ENCODE data around the gene FALEC.

The FALEC gene

DNA sequence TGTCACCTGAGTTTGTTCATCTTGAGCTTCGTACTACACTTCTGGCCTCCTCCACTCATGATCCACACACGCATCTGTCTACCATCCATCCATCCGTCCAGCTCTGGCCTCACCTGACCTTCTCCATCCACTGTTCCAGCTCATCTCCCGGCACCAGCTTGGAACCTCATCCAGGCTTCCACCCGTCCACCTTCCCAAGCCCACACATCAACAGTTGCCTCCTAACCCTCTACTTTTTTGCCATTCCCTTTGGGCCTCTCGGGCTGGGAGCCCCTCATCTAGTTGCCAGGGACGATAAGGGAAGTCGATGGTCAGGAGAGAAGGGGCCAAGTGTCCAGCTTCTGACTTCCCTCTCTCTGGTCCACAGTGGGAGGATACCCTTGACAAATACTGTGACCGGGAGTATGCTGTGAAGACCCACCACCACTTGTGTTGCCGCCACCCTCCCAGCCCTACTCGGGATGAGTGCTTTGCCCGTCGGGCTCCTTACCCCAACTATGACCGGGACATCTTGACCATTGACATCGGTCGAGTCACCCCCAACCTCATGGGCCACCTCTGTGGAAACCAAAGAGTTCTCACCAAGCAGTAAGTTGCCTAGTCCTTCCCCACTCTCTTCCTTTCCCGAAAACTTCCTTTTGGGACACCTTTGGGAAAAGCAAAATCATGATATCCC lies 3.4 kb upstream of the FALEC start:
- TF ChIP-seq TCF4 (CRISPR knock-in tag; IDR thresholded peaks at IDR 0.05; ENCODE audit: borderline replicate concordance) (no peak), GLIS3 (CRISPR knock-in tag; IDR thresholded peaks at IDR 0.05) (no peak), ZC3H10 (CRISPR knock-in tag; IDR thresholded peaks at IDR 0.05) (no peak), OSR1 (CRISPR knock-in tag; IDR thresholded peaks at IDR 0.05) (no peak), ZNF8 (CRISPR knock-in tag; IDR thresholded peaks at IDR 0.05) (no peak), BACH2 (CRISPR knock-in tag; IDR thresholded peaks at IDR 0.05; ENCODE audit: borderline replicate concordance) (no peak), CSDC2 (CRISPR knock-in tag; IDR thresholded peaks at IDR 0.05) (no peak), ISL1 (CRISPR knock-in tag; IDR thresholded peaks at IDR 0.05) (no peak)
- TF ChIP-seq, protein P1, sequence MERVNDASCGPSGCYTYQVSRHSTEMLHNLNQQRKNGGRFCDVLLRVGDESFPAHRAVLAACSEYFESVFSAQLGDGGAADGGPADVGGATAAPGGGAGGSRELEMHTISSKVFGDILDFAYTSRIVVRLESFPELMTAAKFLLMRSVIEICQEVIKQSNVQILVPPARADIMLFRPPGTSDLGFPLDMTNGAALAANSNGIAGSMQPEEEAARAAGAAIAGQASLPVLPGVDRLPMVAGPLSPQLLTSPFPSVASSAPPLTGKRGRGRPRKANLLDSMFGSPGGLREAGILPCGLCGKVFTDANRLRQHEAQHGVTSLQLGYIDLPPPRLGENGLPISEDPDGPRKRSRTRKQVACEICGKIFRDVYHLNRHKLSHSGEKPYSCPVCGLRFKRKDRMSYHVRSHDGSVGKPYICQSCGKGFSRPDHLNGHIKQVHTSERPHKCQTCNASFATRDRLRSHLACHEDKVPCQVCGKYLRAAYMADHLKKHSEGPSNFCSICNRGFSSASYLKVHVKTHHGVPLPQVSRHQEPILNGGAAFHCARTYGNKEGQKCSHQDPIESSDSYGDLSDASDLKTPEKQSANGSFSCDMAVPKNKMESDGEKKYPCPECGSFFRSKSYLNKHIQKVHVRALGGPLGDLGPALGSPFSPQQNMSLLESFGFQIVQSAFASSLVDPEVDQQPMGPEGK (CRISPR knock-in tag; IDR thresholded peaks at IDR 0.05; ENCODE audit: borderline replicate concordance), result no peak
- TF ChIP-seq, protein P2, sequence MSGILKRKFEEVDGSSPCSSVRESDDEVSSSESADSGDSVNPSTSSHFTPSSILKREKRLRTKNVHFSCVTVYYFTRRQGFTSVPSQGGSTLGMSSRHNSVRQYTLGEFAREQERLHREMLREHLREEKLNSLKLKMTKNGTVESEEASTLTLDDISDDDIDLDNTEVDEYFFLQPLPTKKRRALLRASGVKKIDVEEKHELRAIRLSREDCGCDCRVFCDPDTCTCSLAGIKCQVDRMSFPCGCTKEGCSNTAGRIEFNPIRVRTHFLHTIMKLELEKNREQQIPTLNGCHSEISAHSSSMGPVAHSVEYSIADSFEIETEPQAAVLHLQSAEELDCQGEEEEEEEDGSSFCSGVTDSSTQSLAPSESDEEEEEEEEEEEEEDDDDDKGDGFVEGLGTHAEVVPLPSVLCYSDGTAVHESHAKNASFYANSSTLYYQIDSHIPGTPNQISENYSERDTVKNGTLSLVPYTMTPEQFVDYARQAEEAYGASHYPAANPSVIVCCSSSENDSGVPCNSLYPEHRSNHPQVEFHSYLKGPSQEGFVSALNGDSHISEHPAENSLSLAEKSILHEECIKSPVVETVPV (CRISPR knock-in tag; IDR thresholded peaks at IDR 0.05), result no peak
- no peak for ATAC-seq

DNA sequence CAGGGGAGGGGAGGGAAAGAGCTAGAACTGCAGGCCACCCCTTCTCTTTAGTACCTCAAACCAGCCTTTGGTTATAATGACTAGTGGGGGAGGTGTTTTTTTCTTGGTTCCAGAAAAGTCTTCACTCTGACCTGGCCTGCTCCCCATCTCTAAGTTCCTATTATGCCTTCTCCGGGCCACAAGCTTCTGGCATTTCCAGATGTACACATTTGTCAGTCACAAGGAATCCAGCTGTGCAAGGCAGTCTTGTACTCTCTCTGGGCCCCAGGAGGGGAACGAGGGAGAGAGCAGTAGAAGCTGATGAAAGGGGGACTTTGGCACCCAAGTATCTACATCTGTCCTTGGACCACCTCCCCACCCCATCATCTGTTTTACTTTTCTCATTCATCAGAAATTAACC lies 2.7 kb upstream of the FALEC start:
- no peak for ATAC-seq
- no peak for TF ChIP-seq TOX (CRISPR knock-in tag; IDR thresholded peaks at IDR 0.05; ENCODE audit: borderline replicate concordance)
- no peak for TF ChIP-seq ZNF70 (CRISPR knock-in tag; IDR thresholded peaks at IDR 0.05)
- TF ChIP-seq ZNF565 (CRISPR knock-in tag; conservative IDR thresholded peaks at IDR 0.05; ENCODE audit: low read depth), result no peak
- no peak for TF ChIP-seq BACH2 (CRISPR knock-in tag; IDR thresholded peaks at IDR 0.05; ENCODE audit: borderline replicate concordance)
- no peak for TF ChIP-seq GLIS3 (CRISPR knock-in tag; IDR thresholded peaks at IDR 0.05)
- no peak for TF ChIP-seq PPARA (CRISPR knock-in tag; IDR thresholded peaks at IDR 0.05; ENCODE audit: borderline replicate concordance)
- no peak for TF ChIP-seq ZC3H10 (CRISPR knock-in tag; IDR thresholded peaks at IDR 0.05)
- no peak for TF ChIP-seq ZFP3 (CRISPR knock-in tag; IDR thresholded peaks at IDR 0.05)
- TF ChIP-seq ARNTL (CRISPR knock-in tag; IDR thresholded peaks at IDR 0.05; ENCODE audit: borderline replicate concordance, low read depth), result no peak
- TF ChIP-seq, protein P1 (CRISPR knock-in tag; IDR thresholded peaks at IDR 0.05; ENCODE audit: borderline replicate concordance), result no peak
- TF ChIP-seq, protein P3, sequence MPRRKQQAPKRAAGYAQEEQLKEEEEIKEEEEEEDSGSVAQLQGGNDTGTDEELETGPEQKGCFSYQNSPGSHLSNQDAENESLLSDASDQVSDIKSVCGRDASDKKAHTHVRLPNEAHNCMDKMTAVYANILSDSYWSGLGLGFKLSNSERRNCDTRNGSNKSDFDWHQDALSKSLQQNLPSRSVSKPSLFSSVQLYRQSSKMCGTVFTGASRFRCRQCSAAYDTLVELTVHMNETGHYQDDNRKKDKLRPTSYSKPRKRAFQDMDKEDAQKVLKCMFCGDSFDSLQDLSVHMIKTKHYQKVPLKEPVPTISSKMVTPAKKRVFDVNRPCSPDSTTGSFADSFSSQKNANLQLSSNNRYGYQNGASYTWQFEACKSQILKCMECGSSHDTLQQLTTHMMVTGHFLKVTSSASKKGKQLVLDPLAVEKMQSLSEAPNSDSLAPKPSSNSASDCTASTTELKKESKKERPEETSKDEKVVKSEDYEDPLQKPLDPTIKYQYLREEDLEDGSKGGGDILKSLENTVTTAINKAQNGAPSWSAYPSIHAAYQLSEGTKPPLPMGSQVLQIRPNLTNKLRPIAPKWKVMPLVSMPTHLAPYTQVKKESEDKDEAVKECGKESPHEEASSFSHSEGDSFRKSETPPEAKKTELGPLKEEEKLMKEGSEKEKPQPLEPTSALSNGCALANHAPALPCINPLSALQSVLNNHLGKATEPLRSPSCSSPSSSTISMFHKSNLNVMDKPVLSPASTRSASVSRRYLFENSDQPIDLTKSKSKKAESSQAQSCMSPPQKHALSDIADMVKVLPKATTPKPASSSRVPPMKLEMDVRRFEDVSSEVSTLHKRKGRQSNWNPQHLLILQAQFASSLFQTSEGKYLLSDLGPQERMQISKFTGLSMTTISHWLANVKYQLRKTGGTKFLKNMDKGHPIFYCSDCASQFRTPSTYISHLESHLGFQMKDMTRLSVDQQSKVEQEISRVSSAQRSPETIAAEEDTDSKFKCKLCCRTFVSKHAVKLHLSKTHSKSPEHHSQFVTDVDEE (CRISPR knock-in tag; IDR thresholded peaks at IDR 0.05), result no peak

DNA sequence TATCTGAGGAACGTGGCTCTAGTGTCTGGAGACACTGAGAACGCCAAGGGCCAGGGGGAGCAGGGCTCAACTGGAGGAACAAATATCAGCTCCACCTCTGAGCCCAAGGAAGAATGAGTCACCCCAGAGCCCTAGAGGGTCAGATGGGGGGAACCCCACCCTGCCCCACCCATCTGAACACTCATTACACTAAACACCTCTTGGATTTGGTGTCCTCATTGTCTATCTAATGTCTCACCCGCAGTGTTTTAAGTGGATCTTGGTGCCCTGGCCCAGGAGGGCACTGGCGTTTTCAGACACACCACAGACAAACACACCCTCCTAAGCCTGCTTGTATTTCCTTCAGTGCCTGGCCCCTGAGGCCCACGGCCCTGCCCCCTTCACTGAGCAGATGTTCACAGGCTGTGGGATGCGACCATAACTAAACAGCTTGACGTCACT lies 2.2 kb upstream of the FALEC start:
- ATAC-seq, result no peak
- TF ChIP-seq OSR1 (CRISPR knock-in tag; IDR thresholded peaks at IDR 0.05) (no peak), ZNF70 (CRISPR knock-in tag; IDR thresholded peaks at IDR 0.05) (no peak), TOX (CRISPR knock-in tag; IDR thresholded peaks at IDR 0.05; ENCODE audit: borderline replicate concordance) (no peak), PPARA (CRISPR knock-in tag; IDR thresholded peaks at IDR 0.05; ENCODE audit: borderline replicate concordance) (no peak), SNAI2 (CRISPR knock-in tag; IDR thresholded peaks at IDR 0.05) (no peak), ZNF8 (CRISPR knock-in tag; IDR thresholded peaks at IDR 0.05) (no peak), ESRRG (CRISPR knock-in tag; IDR thresholded peaks at IDR 0.05) (no peak)
- TF ChIP-seq, protein P2 (CRISPR knock-in tag; IDR thresholded peaks at IDR 0.05), result no peak
- TF ChIP-seq, protein P1 (CRISPR knock-in tag; IDR thresholded peaks at IDR 0.05; ENCODE audit: borderline replicate concordance), result no peak
- TF ChIP-seq, protein P4, sequence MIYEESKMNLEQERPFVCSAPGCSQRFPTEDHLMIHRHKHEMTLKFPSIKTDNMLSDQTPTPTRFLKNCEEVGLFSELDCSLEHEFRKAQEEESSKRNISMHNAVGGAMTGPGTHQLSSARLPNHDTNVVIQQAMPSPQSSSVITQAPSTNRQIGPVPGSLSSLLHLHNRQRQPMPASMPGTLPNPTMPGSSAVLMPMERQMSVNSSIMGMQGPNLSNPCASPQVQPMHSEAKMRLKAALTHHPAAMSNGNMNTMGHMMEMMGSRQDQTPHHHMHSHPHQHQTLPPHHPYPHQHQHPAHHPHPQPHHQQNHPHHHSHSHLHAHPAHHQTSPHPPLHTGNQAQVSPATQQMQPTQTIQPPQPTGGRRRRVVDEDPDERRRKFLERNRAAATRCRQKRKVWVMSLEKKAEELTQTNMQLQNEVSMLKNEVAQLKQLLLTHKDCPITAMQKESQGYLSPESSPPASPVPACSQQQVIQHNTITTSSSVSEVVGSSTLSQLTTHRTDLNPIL (CRISPR knock-in tag; IDR thresholded peaks at IDR 0.05; ENCODE audit: low read depth), result no peak
